Skeletal muscle tissue (tissue), 4 donors: ENCODE results near the gene FAM120B. TPM values are rescaled to one million over a fixed set of nuclear protein-coding genes. Genes with fewer than 3 reads are reported as not detected.
"Not testable (repeated sequence)": the region's sequence is repeated elsewhere in the genome, so short reads cannot be mapped to it uniquely, and the experiment has no call there.

Experiments
- H3K27ac ChIP-seq: one replicate; pipeline ENCODE4 v1.7.0; 2013; ENCODE audit warnings: mild to moderate bottlenecking, low read depth, low read length, inconsistent platforms
- H3K27me3 ChIP-seq, 3 donors: one replicate each; pipeline ENCODE4 v1.7.0; 2013; ENCODE audit warnings: low read length in 3 of 3; ENCODE audit not compliant: control insufficient read depth in 3 of 3, insufficient read depth in 3 of 3
- H3K36me3 ChIP-seq, 3 donors: one replicate each; pipeline ENCODE4 v1.7.0; 2013; ENCODE audit warnings: low read length in 3 of 3; ENCODE audit not compliant: control insufficient read depth in 3 of 3, insufficient read depth in 3 of 3
- H3K4me1 ChIP-seq, 3 donors: one replicate each; pipeline ENCODE4 v1.7.0; 2013; ENCODE audit warnings: low read length in 3 of 3, mild to moderate bottlenecking in 3 of 3; ENCODE audit not compliant: control insufficient read depth in 3 of 3, insufficient read depth in 3 of 3
- H3K4me3 ChIP-seq, 3 donors: one replicate each; pipeline ENCODE4 v1.7.0; 2013; ENCODE audit warnings: low read length in 3 of 3
- H3K9ac ChIP-seq, 3 donors: one replicate each; pipeline ENCODE4 v1.7.0; 2013; ENCODE audit warnings: low read length in 3 of 3, mild to moderate bottlenecking in 3 of 3, moderate library complexity in 2 of 3, low read depth in 1 of 3
- H3K9me3 ChIP-seq, 3 donors: one replicate each; pipeline ENCODE4 v1.7.0; 2013; ENCODE audit warnings: low read length in 3 of 3; ENCODE audit not compliant: control insufficient read depth in 3 of 3
- total RNA-seq: library from RNA; depleted of rRNA; stranded (reverse); fragments of >200 nt; gene quantifications from one replicate; pipeline ENCODE4 v1.2.3, GENCODE V29; 2014
- donor health status: Osteomylitis.

FAM120B gene
- total RNA-seq, 1 donor from 2014 or later: 33.9 TPM

DNA sequence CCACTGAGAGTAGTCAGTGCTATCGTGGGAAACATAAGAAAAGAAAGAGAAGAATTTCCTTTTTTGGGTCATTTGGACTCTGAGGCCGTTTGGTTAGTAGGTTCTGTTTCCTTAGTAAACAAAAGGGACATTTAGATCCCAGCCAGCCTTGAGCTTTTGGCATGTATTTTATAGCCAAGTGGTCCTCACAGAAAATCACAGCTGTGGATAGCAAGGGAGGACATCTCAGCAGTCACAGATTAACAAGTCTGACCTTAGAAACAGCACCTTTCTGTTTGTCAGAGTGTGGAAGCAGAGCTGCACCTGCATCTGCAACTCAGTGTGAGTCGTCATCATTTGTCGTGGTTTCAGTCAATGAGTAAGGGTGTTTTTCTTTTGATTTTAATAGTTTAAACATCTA, 40.5 kb downstream of the FAM120B start:
- no peak overlapping the region for H3K27ac ChIP-seq
- H3K9me3 ChIP-seq: no peaks in the 10 kb centered on the region
- no peak overlapping the region for H3K4me3 ChIP-seq
- peaks cover 8 to 37% (median 23%) of the 10 kb centered on the region in 3 donors for H3K36me3 ChIP-seq
- H3K4me1 ChIP-seq: peaks cover 0 to 5% (median 3%) of the 10 kb centered on the region in 3 donors
- no peaks in the 10 kb centered on the region for H3K27me3 ChIP-seq
- no peak overlapping the region for H3K9ac ChIP-seq

DNA sequence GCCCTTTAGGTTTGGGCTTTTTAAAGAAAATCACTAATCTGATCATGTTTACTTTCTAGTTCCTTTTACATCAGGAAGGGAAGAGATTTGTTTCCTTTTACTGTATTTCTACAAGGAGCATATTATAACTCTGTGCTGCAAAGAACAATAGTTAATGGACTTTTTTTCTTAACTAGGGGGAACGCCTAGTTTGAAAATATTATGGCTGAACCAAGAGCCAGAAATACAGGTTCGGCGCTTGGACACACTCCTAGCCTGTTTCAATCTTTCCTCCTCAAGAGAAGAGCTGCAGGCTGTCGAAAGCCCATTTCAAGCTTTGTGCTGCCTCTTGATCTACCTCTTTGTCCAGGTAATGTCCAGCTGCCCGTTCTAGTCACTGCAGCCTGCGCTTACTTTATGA, 41.4 kb downstream of the FAM120B start:
- Histone ChIP-seq H3K4me3 (no peak overlapping the region), H3K36me3 (peaks cover 8 to 33% (median 23%) of the 10 kb centered on the region in 3 donors), H3K27me3 (no peaks in the 10 kb centered on the region), H3K27ac (no peak overlapping the region), H3K9ac (peak overlapping the region in 1 of 3 donors; percentile 9), H3K9me3 (no peaks in the 10 kb centered on the region), H3K4me1 (peaks cover 0 to 5% (median 3%) of the 10 kb centered on the region in 3 donors)

DNA sequence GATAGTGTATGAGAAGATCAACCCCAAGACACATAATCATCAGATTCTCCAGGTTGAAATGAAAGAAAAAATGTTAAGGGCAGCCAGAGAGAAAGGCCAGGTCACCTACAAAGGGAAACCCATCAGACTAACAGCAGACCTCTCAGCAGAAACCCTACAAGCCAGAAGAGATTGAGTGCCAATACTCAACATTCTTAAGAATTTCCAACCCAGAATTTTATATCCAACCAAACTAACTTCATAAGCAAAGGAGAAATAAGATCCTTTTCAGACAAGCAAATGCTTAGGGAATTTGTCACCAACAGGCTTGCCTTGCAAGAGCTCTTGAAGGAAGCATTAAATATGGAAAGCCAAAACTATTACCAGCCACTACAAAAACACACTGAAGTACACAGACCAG, 44.9 kb downstream of the FAM120B start:
- H3K27me3 ChIP-seq, H3K9ac ChIP-seq, H3K4me1 ChIP-seq, H3K4me3 ChIP-seq, H3K9me3 ChIP-seq, H3K27ac ChIP-seq: not testable (repeated sequence)
- peaks cover 8 to 26% (median 16%) of the 10 kb centered on the region in 3 donors for H3K36me3 ChIP-seq

DNA sequence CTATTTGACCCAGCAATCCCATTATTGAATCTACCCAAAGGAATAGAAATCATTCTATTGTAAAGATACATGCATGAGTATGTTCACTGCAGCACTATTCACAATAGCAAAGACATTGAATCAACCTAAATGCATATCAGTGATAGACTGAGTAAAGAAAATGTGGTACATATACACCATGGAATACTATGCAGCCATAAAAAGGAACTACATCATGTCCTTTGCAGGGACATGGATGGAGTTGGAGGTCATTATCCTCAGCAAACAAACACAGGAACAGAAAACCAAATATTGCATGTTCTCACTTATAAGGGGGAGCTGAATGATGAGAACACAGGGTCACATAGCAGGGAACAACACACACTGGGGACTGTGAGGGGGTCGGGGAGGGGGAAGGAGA, 48.6 kb downstream of the FAM120B start:
- not testable (repeated sequence) for H3K4me3 ChIP-seq, H3K27ac ChIP-seq, H3K9ac ChIP-seq, H3K9me3 ChIP-seq, H3K27me3 ChIP-seq
- Histone ChIP-seq H3K4me1 (peaks cover 0 to 11% (median 5%) of the 10 kb centered on the region in 3 donors), H3K36me3 (peaks cover 14 to 27% (median 22%) of the 10 kb centered on the region in 3 donors)

DNA sequence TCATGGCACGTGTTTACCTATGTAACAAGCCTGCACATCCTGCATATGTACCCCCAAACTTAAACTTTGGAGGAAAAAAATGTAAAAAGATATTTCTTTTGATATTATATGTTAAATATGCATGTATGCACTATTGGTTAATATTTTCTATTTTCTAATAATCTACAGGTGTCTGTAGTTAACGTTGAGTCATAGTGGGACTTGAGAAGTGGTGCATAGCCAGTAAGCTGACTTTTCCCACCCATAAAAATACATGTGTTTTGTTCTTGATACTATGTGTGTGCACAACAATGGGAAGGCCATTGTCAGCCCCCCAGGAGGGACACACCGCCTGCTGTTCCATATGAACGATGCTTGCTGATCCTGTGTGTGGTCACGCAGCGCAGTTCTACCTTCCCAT, 49.1 kb downstream of the FAM120B start:
- Histone ChIP-seq H3K9me3 (no peaks in the 10 kb centered on the region), H3K27ac (no peak overlapping the region), H3K4me3 (no peak overlapping the region), H3K4me1 (peaks cover 1 to 15% (median 5%) of the 10 kb centered on the region in 3 donors), H3K36me3 (peaks cover 12 to 27% (median 19%) of the 10 kb centered on the region in 3 donors), H3K9ac (no peak overlapping the region), H3K27me3 (no peaks in the 10 kb centered on the region)

DNA sequence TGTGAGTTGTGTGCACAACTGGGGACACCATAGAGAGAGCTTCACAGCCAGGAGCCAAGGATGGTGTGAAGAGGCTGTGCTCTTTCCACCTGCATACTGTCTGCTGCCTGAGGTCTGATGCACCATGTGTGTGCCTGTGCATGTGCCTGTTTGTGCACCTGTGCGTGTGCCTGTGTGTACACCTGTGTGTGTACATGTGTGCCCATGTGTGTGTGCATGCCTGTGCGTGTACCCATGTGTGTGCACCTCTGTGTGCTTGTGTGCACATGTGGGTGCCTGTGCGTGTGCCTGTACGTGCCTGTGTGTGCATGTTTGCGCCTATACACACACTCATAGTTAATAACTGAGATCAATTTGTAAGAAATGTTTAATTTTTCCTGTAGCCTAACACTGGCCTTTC, 51.3 kb downstream of the FAM120B start:
- peaks cover 13 to 24% (median 17%) of the 10 kb centered on the region in 3 donors for H3K36me3 ChIP-seq
- H3K9me3 ChIP-seq: no peaks in the 10 kb centered on the region
- H3K27ac ChIP-seq: no peak overlapping the region
- no peak overlapping the region for H3K4me3 ChIP-seq
- peaks cover 2 to 17% (median 5%) of the 10 kb centered on the region in 3 donors for H3K4me1 ChIP-seq
- H3K9ac ChIP-seq: no peak overlapping the region
- no peaks in the 10 kb centered on the region for H3K27me3 ChIP-seq

DNA sequence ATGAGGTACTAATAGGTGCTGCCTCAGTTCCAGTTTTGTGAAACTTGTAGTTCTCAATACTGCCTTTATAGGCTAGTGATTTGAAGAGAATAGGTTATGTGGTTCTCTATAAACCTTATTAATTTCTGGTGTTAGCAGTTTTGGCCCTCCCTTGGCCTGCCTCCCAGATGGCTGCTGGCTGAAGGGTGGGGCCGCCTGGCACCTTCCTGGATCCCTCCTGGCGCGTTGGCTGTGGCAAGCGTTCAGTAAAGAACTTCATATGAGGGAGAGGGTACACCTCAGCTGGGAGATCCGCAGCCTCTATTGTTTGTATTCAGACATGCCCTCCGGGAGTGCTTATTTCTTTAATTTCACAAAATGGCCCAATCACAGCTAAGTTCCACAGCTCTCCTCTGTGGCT, 51.9 kb downstream of the FAM120B start:
- Histone ChIP-seq H3K4me3 (no peak overlapping the region), H3K4me1 (peaks cover 2 to 17% (median 5%) of the 10 kb centered on the region in 3 donors), H3K9ac (no peak overlapping the region), H3K9me3 (no peaks in the 10 kb centered on the region), H3K27me3 (no peaks in the 10 kb centered on the region), H3K36me3 (peaks cover 13 to 24% (median 19%) of the 10 kb centered on the region in 3 donors), H3K27ac (no peak overlapping the region)

DNA sequence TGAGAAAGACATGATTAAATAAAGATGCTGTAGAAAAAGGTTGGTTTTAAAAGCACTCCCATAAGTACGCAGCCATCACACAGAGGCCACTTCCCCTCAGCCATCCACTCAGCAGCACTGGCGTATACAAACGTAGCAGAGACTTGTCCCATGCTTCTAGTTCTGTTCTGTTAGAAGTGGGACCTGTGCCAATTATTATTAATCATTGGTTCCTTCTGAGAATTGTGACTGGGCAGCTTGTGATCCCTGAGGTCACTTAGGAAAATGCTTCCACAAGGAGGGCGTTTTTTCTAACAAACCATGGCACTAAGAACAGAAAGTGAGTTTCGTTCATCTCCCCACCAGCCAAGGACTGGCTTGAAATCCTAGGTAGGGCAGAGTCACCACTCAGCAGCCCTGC, 53.9 kb downstream of the FAM120B start:
- H3K27ac ChIP-seq: no peak overlapping the region
- H3K4me3 ChIP-seq: no peak overlapping the region
- peaks cover 15 to 28% (median 27%) of the 10 kb centered on the region in 3 donors for H3K36me3 ChIP-seq
- no peak overlapping the region for H3K9ac ChIP-seq
- no peaks in the 10 kb centered on the region for H3K27me3 ChIP-seq
- no peaks in the 10 kb centered on the region for H3K9me3 ChIP-seq
- peaks cover 5 to 25% (median 7%) of the 10 kb centered on the region in 3 donors for H3K4me1 ChIP-seq

DNA sequence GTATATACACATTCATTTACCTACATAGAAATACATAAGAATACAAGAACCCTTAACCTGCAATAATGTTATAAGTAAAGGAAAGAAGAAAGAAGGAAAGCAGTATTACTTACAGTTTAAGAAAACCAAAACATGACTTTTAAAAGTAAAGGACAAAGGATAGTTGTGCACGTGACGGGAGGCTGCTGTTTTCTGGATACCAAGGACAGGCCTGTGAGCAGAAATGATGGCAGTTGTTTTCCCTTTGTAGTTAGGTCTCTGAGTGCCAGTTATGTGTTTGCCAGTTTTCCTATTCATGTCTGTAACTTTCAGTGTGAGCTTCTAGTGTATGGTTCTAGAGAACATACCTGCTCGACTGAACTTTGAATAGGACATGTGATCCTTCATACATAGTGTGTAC, 54.8 kb downstream of the FAM120B start:
- H3K27me3 ChIP-seq: no peaks in the 10 kb centered on the region
- H3K4me1 ChIP-seq: peaks cover 12 to 33% (median 13%) of the 10 kb centered on the region in 3 donors
- no peaks in the 10 kb centered on the region for H3K9me3 ChIP-seq
- H3K9ac ChIP-seq: no peak overlapping the region
- peaks cover 15 to 28% (median 27%) of the 10 kb centered on the region in 3 donors for H3K36me3 ChIP-seq
- no peak overlapping the region for H3K4me3 ChIP-seq
- H3K27ac ChIP-seq: no peak overlapping the region

DNA sequence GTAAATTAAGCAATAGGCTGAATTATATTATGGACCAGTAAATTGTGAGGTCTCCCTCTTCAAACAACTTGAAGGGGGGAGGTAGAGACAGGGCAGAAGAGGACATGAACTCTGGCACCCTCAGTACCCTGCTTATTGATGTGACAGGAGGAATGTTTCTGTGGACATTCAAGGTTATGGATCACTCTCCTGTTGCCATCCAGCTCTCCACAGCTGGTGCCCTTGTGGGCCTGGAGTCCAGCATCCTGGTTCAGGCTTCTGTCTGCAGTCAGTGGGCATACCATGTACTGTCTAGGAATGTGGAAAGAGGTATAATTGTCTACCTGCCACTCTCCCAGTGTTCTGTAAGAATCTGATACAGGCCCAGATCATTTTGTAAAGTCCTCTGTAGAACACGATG, 55.6 kb downstream of the FAM120B start:
- no peaks in the 10 kb centered on the region for H3K9me3 ChIP-seq
- no peak overlapping the region for H3K9ac ChIP-seq
- H3K27ac ChIP-seq: no peak overlapping the region
- peaks cover 15 to 28% (median 27%) of the 10 kb centered on the region in 3 donors for H3K36me3 ChIP-seq
- no peaks in the 10 kb centered on the region for H3K27me3 ChIP-seq
- no peak overlapping the region for H3K4me3 ChIP-seq
- H3K4me1 ChIP-seq: peaks cover 12 to 37% (median 17%) of the 10 kb centered on the region in 3 donors
